Thoracic aorta (tissue), 2 donors: ENCODE data around the gene PYY. TPM values are rescaled to one million over a fixed set of nuclear protein-coding genes. Genes with fewer than 3 reads are reported as not detected.

ENCODE experiments used
- ATAC-seq: fragments of 150-250 bp; one replicate; pipeline ENCODE4 v1.8.0; 2017; ENCODE audit warnings: low read depth; ENCODE audit not compliant: insufficient number of reproducible peaks, low FRiP score
- DNase-seq: peaks from one replicate; pipeline ENCODE4 v3.0.0-alpha.2; 2020; ENCODE audit warnings: low spot score
- H3K27ac ChIP-seq, 2 donors: fragments of 200-600 bp; sonication (generic); 1 replicate in 1 of 2; 2 replicates in 1 of 2; pipeline ENCODE4 v1.5.1; 2016; ENCODE audit warnings: mild to moderate bottlenecking in 2 of 2, moderate library complexity in 2 of 2
- H3K27me3 ChIP-seq: fragments of 200-600 bp; sonication (generic); replicated peaks from 2 replicates; pipeline ENCODE4 v1.6.0; 2016; ENCODE audit warnings: mild to moderate bottlenecking; ENCODE audit not compliant: insufficient read depth
- H3K36me3 ChIP-seq: fragments of 200-600 bp; sonication (generic); one replicate; pipeline ENCODE4 v1.5.1; 2016
- H3K4me1 ChIP-seq, 2 donors: fragments of 200-600 bp; sonication (generic); 1 replicate in 1 of 2; 2 replicates in 1 of 2; pipeline versions ENCODE4 v1.5.1 to v1.6.0; 2016; ENCODE audit warnings: low read depth in 2 of 2, mild to moderate bottlenecking in 1 of 2; ENCODE audit not compliant: control insufficient read depth in 1 of 2
- H3K4me3 ChIP-seq: fragments of 200-600 bp; sonication (generic); 2 replicates; pipeline ENCODE4 v1.5.1; 2016; ENCODE audit warnings: mild to moderate bottlenecking
- H3K9me3 ChIP-seq: fragments of 200-600 bp; sonication (generic); 2 replicates; pipeline ENCODE4 v1.5.1; 2016
- CTCF ChIP-seq: fragments of 200-600 bp; sonication (generic); IDR thresholded peaks from one replicate; pipeline ENCODE4 v1.5.1; 2019; ENCODE audit warnings: antibody characterized with exemption
- total RNA-seq, 2 donors: library from RNA; depleted of rRNA; stranded (reverse); fragments of >200 nt; gene quantifications; one replicate each; pipeline versions ENCODE4 v1.1.0 to v1.2.3, GENCODE V29; 2016

The PYY gene
- total RNA-seq, 2 donors from 2014 or later = not detected

GRCh38 chr17:43994272-43995149 is 40.8 kb upstream of the PYY start:
- peak; percentile 79 for TF ChIP-seq CTCF
- H3K4me3 ChIP-seq = peak overlapping the region; percentile 46
- no peaks in the 10 kb centered on the region for H3K36me3 ChIP-seq
- no peak for ATAC-seq
- no peaks in the 10 kb centered on the region for H3K27me3 ChIP-seq
- no peaks in the 10 kb centered on the region for H3K9me3 ChIP-seq
- no peak for DNase-seq
- H3K27ac ChIP-seq = no peak overlapping the region
- H3K4me1 ChIP-seq = peaks cover 0 to 11% of the 10 kb centered on the region in 2 donors

- no peaks in the 10 kb centered on the region for H3K36me3 ChIP-seq
- peaks cover 0 to 11% of the 10 kb centered on the region in 2 donors for H3K4me1 ChIP-seq
- no peaks in the 10 kb centered on the region for H3K9me3 ChIP-seq
- no peak for ATAC-seq
- TF ChIP-seq CTCF = no peak
- H3K27me3 ChIP-seq = no peaks in the 10 kb centered on the region
- DNase-seq = no peak
- no peak overlapping the region for H3K4me3 ChIP-seq
- H3K27ac ChIP-seq = no peak overlapping the region
Measured at GRCh38 chr17:43992641-43993040, 38.9 kb upstream of the PYY start.

- TF ChIP-seq CTCF = no peak
- H3K27ac ChIP-seq = no peak overlapping the region
- H3K9me3 ChIP-seq = no peaks in the 10 kb centered on the region
- peaks cover 6 to 9% of the 10 kb centered on the region in 2 donors for H3K4me1 ChIP-seq
- DNase-seq = no peak
- no peaks in the 10 kb centered on the region for H3K36me3 ChIP-seq
- peaks cover 13% of the 10 kb centered on the region for H3K27me3 ChIP-seq
- H3K4me3 ChIP-seq = no peak overlapping the region
- ATAC-seq = no peak
Measured at GRCh38 chr17:43988301-43988700, 34.6 kb upstream of the PYY start.

- no peak for DNase-seq
- H3K27ac ChIP-seq = no peak overlapping the region
- ATAC-seq = no peak
- H3K9me3 ChIP-seq = no peaks in the 10 kb centered on the region
- TF ChIP-seq CTCF = no peak
- H3K36me3 ChIP-seq = no peaks in the 10 kb centered on the region
- peaks cover 6 to 10% of the 10 kb centered on the region in 2 donors for H3K4me1 ChIP-seq
- peaks cover 14% of the 10 kb centered on the region for H3K27me3 ChIP-seq
- H3K4me3 ChIP-seq = no peak overlapping the region
Measured at GRCh38 chr17:43987131-43988021, 33.6 kb upstream of the PYY start.
